HepG2 (cell line): ENCODE measurements around the gene CSK. TPM values are rescaled to one million over a fixed set of nuclear protein-coding genes. Genes with fewer than 3 reads are reported as not detected.
A peak's percentile ranks its signal among the peaks of the same experiment; 100 is the strongest.

ENCODE experiments used
- AGO2 ChIP-seq: fragments of 200-400 bp; formaldehyde crosslinking; optimal IDR thresholded peaks from 2 replicates; pipeline ENCODE3; 2017; ENCODE audit warnings: mild to moderate bottlenecking, low read depth, low read length, moderate library complexity
- CCDC6 ChIP-seq: sonication (generic); formaldehyde crosslinking; IDR thresholded peaks from 2 replicates; pipeline ENCODE4 v1.8.1; 2022; ENCODE audit warnings: mild to moderate bottlenecking, missing genetic modification reagents, moderate library complexity
- ELF3 ChIP-seq: IDR thresholded peaks from 2 replicates; pipeline ENCODE4 v1.6.1; 2016; ENCODE audit warnings: missing genetic modification reagents, missing compliant biosample characterization
- HIVEP1 ChIP-seq: sonication (generic); formaldehyde crosslinking; IDR thresholded peaks from 2 replicates; pipeline ENCODE4 v1.4.0; 2020; ENCODE audit warnings: mild to moderate bottlenecking, missing genetic modification reagents
- MBD4 ChIP-seq: IDR thresholded peaks from 2 replicates; pipeline ENCODE4 v1.6.1; 2012; ENCODE audit warnings: low read length, inconsistent platforms, borderline replicate concordance
- MIER3 ChIP-seq: IDR thresholded peaks from 2 replicates; pipeline ENCODE4 v1.6.1; 2016; ENCODE audit warnings: missing compliant biosample characterization, borderline replicate concordance
- RBAK ChIP-seq: sonication (generic); formaldehyde crosslinking; IDR thresholded peaks from 2 replicates; pipeline ENCODE4 v1.5.1; 2020; ENCODE audit warnings: mild to moderate bottlenecking, missing genetic modification reagents
- SIX4 ChIP-seq: sonication (generic); formaldehyde crosslinking; IDR thresholded peaks from 2 replicates; pipeline ENCODE4 v1.4.0; 2020; ENCODE audit warnings: missing genetic modification reagents
- TBL1XR1 ChIP-seq: fragments of 150-350 bp; IDR thresholded peaks from 2 replicates; pipeline ENCODE4 v1.6.1; 2014; ENCODE audit warnings: borderline replicate concordance, low read length; ENCODE audit not compliant: partially characterized antibody
- WIZ ChIP-seq: sonication (generic); formaldehyde crosslinking; IDR thresholded peaks from 2 replicates; pipeline ENCODE4 v1.5.1; 2020; ENCODE audit warnings: mild to moderate bottlenecking, missing genetic modification reagents
- ZNF329 ChIP-seq: sonication (generic); formaldehyde crosslinking; IDR thresholded peaks from 2 replicates; pipeline ENCODE4 v1.9.0; 2021; ENCODE audit warnings: low read depth, mild to moderate bottlenecking, missing genetic modification reagents
- ZNF724P ChIP-seq: sonication (generic); formaldehyde crosslinking; IDR thresholded peaks from 2 replicates; pipeline ENCODE4 v1.8.0; 2022; ENCODE audit warnings: missing genetic modification reagents, borderline replicate concordance
- polyA plus RNA-seq, 8 experiments: library from polyadenylated mRNA; depleted of rRNA in 3 of 8; stranded (reverse) in 7 of 8; unstranded in 1 of 8; fragments of >200 nt; fragmentation: Illumina TruSeq in 4 of 8; extraction: Trizol in 4 of 8; gene quantifications; 2 replicates each; pipeline versions ENCODE4 v1.2.1 to v1.2.3, GENCODE V29; 2011 to 2016; ENCODE audit warnings: low read depth in 4 of 8, missing spikeins in 1 of 8, mixed read lengths in 1 of 8; ENCODE audit not compliant: insufficient read depth in 1 of 8
- total RNA-seq, 5 experiments: library from RNA; depleted of rRNA; stranded (reverse); fragments of >200 nt; fragmentation: Illumina TruSeq; extraction: Trizol; gene quantifications; 2 replicates each; pipeline ENCODE4 v1.2.3, GENCODE V29; 2016; ENCODE audit warnings: low read depth in 1 of 5
- TF ChIP-seq, protein P1 (sequence below): sonication (generic); formaldehyde crosslinking; IDR thresholded peaks from 2 replicates; pipeline ENCODE4 v1.9.0; 2021; ENCODE audit warnings: mild to moderate bottlenecking, missing genetic modification reagents
- TF ChIP-seq, protein P2 (sequence below): sonication (generic); formaldehyde crosslinking; IDR thresholded peaks from 2 replicates; pipeline ENCODE4 v1.4.0; 2020; ENCODE audit warnings: missing genetic modification reagents
- TF ChIP-seq, protein P3 (sequence below): sonication (generic); formaldehyde crosslinking; IDR thresholded peaks from 2 replicates; pipeline ENCODE4 v1.4.0; 2020; ENCODE audit warnings: missing genetic modification reagents, borderline replicate concordance
- TF ChIP-seq, protein P4 (sequence below): sonication (generic); formaldehyde crosslinking; IDR thresholded peaks from 2 replicates; pipeline ENCODE4 v1.8.1; 2023; ENCODE audit warnings: mild to moderate bottlenecking, inconsistent platforms, moderate library complexity, missing genetic modification reagents, borderline replicate concordance

CSK gene
- total and polyA plus RNA-seq, 2 of the 13 experiments (the other 11 are each of a cell fraction or from before 2014, with no cell fraction given): 12.5 to 21.3 TPM

DNA sequence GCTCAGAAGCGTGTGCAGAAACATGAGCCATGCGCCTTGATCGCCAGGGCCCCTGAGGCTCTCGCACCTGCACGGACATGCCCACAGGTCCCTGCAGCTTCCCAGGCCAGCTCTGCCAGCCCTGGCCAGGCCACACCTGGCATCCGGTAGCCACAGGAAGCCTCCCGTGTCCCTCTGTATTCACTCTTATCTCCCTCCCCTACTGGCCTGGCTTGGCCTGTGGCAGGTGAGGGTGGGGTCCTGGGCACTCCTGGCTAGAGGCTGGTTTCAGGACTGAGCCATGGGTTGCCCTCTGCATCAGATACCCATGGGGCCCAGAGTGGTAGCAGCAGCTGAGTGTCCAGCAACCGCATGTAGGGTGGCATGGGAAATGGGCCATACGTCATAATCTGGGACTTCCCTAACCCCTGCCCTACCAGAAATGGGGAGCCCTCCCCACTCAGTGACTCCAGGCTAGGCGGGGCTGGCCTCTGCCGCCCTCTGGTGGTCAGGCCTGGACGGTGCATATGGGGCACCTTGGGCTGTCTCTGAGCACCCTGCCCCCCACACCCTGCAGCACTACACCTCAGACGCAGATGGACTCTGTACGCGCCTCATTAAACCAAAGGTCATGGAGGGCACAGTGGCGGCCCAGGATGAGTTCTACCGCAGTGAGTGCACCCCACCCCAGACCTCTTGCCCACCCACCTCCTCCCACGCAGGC is 18.1 kb downstream of the CSK start (continued):
- TF ChIP-seq, protein P1, sequence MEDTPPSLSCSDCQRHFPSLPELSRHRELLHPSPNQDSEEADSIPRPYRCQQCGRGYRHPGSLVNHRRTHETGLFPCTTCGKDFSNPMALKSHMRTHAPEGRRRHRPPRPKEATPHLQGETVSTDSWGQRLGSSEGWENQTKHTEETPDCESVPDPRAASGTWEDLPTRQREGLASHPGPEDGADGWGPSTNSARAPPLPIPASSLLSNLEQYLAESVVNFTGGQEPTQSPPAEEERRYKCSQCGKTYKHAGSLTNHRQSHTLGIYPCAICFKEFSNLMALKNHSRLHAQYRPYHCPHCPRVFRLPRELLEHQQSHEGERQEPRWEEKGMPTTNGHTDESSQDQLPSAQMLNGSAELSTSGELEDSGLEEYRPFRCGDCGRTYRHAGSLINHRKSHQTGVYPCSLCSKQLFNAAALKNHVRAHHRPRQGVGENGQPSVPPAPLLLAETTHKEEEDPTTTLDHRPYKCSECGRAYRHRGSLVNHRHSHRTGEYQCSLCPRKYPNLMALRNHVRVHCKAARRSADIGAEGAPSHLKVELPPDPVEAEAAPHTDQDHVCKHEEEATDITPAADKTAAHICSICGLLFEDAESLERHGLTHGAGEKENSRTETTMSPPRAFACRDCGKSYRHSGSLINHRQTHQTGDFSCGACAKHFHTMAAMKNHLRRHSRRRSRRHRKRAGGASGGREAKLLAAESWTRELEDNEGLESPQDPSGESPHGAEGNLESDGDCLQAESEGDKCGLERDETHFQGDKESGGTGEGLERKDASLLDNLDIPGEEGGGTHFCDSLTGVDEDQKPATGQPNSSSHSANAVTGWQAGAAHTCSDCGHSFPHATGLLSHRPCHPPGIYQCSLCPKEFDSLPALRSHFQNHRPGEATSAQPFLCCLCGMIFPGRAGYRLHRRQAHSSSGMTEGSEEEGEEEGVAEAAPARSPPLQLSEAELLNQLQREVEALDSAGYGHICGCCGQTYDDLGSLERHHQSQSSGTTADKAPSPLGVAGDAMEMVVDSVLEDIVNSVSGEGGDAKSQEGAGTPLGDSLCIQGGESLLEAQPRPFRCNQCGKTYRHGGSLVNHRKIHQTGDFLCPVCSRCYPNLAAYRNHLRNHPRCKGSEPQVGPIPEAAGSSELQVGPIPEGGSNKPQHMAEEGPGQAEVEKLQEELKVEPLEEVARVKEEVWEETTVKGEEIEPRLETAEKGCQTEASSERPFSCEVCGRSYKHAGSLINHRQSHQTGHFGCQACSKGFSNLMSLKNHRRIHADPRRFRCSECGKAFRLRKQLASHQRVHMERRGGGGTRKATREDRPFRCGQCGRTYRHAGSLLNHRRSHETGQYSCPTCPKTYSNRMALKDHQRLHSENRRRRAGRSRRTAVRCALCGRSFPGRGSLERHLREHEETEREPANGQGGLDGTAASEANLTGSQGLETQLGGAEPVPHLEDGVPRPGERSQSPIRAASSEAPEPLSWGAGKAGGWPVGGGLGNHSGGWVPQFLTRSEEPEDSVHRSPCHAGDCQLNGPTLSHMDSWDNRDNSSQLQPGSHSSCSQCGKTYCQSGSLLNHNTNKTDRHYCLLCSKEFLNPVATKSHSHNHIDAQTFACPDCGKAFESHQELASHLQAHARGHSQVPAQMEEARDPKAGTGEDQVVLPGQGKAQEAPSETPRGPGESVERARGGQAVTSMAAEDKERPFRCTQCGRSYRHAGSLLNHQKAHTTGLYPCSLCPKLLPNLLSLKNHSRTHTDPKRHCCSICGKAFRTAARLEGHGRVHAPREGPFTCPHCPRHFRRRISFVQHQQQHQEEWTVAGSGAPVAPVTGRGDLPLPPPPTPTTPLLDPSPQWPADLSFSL (CRISPR knock-in tag): no peak
- TF ChIP-seq, protein P2, sequence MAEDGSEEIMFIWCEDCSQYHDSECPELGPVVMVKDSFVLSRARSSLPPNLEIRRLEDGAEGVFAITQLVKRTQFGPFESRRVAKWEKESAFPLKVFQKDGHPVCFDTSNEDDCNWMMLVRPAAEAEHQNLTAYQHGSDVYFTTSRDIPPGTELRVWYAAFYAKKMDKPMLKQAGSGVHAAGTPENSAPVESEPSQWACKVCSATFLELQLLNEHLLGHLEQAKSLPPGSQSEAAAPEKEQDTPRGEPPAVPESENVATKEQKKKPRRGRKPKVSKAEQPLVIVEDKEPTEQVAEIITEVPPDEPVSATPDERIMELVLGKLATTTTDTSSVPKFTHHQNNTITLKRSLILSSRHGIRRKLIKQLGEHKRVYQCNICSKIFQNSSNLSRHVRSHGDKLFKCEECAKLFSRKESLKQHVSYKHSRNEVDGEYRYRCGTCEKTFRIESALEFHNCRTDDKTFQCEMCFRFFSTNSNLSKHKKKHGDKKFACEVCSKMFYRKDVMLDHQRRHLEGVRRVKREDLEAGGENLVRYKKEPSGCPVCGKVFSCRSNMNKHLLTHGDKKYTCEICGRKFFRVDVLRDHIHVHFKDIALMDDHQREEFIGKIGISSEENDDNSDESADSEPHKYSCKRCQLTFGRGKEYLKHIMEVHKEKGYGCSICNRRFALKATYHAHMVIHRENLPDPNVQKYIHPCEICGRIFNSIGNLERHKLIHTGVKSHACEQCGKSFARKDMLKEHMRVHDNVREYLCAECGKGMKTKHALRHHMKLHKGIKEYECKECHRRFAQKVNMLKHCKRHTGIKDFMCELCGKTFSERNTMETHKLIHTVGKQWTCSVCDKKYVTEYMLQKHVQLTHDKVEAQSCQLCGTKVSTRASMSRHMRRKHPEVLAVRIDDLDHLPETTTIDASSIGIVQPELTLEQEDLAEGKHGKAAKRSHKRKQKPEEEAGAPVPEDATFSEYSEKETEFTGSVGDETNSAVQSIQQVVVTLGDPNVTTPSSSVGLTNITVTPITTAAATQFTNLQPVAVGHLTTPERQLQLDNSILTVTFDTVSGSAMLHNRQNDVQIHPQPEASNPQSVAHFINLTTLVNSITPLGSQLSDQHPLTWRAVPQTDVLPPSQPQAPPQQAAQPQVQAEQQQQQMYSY (CRISPR knock-in tag): no peak
- TF ChIP-seq, protein P3, sequence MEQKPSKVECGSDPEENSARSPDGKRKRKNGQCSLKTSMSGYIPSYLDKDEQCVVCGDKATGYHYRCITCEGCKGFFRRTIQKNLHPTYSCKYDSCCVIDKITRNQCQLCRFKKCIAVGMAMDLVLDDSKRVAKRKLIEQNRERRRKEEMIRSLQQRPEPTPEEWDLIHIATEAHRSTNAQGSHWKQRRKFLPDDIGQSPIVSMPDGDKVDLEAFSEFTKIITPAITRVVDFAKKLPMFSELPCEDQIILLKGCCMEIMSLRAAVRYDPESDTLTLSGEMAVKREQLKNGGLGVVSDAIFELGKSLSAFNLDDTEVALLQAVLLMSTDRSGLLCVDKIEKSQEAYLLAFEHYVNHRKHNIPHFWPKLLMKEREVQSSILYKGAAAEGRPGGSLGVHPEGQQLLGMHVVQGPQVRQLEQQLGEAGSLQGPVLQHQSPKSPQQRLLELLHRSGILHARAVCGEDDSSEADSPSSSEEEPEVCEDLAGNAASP (CRISPR knock-in tag): no peak; the same call in 1 of the 2 replicates
- TF ChIP-seq SIX4 (CRISPR knock-in tag): no peak
- no peak for TF ChIP-seq WIZ (CRISPR knock-in tag)
- TF ChIP-seq TBL1XR1: no peak
- TF ChIP-seq ELF3 (CRISPR knock-in tag): no peak
- no peak for TF ChIP-seq RBAK (CRISPR knock-in tag)
- no peak for TF ChIP-seq HIVEP1 (CRISPR knock-in tag)
- no peak for TF ChIP-seq ZNF724P (CRISPR knock-in tag)
- TF ChIP-seq ZNF329: no peak
- TF ChIP-seq MIER3 (CRISPR knock-in tag): 0 out of 2 replicates have a peak, but pooled peaks have one; percentile 52
- no peak for TF ChIP-seq MBD4
- TF ChIP-seq AGO2: no peak
- TF ChIP-seq, protein P4, sequence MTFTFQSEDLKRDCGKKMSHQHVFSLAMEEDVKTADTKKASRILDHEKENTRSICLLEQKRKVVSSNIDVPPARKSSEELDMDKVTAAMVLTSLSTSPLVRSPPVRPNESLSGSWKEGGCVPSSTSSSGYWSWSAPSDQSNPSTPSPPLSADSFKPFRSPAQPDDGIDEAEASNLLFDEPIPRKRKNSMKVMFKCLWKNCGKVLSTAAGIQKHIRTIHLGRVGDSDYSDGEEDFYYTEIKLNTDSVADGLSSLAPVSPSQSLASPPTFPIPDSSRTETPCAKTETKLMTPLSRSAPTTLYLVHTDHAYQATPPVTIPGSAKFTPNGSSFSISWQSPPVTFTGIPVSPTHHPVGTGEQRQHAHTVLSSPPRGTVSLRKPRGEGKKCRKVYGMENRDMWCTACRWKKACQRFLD (CRISPR knock-in tag): no peak
- no peak for TF ChIP-seq CCDC6
